Activated naive CD8-positive, alpha-beta T cell (primary cell): ENCODE measurements around the gene CCDC88A.
"Not testable (repeated sequence)": the region's sequence is repeated elsewhere in the genome, so short reads cannot be mapped to it uniquely, and the experiment has no call there.

Source experiments
- H3K27ac Mint-ChIP-seq: one replicate; pipeline ENCODE4 v1.8.0; 2021; ENCODE audit warnings: mixed read lengths
- H3K27me3 Mint-ChIP-seq: one replicate; pipeline ENCODE4 v1.8.0; 2021; ENCODE audit warnings: mixed read lengths
- H3K36me3 Mint-ChIP-seq: one replicate; pipeline ENCODE4 v1.8.0; 2021; ENCODE audit warnings: mixed read lengths
- H3K4me1 Mint-ChIP-seq: one replicate; pipeline ENCODE4 v1.8.0; 2021; ENCODE audit warnings: low read depth, mixed read lengths
- H3K4me3 Mint-ChIP-seq: one replicate; pipeline ENCODE4 v1.8.0; 2021; ENCODE audit warnings: mild to moderate bottlenecking, mixed read lengths
- H3K9me3 Mint-ChIP-seq: one replicate; pipeline ENCODE4 v1.8.0; 2021; ENCODE audit warnings: low read depth, mixed read lengths

CCDC88A gene

DNA sequence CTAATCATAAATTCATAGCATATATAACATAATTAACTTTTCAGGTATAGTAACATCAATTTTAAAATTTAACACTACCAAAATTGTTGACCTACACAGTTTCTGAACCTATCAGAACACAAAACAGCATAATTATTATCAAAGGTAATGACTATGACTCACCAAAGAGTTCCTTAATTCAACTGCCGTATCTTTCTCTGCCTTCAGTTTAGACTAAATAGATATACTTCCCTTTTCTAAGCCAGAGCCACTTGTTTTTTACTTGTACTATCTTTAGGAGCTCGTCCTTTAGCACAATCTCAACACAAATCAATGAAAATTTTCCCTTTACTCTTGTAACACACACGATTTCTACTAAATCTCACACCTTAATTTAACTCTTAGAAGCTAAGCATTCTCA lies 54.4 kb downstream of the CCDC88A start:
- no peak overlapping the region for H3K4me3 Mint-ChIP-seq
- H3K27me3 Mint-ChIP-seq: no peaks in the 10 kb centered on the region
- H3K9me3 Mint-ChIP-seq: no peaks in the 10 kb centered on the region
- H3K36me3 Mint-ChIP-seq: peaks cover 11% of the 10 kb centered on the region
- H3K4me1 Mint-ChIP-seq: no peaks in the 10 kb centered on the region
- no peak overlapping the region for H3K27ac Mint-ChIP-seq

DNA sequence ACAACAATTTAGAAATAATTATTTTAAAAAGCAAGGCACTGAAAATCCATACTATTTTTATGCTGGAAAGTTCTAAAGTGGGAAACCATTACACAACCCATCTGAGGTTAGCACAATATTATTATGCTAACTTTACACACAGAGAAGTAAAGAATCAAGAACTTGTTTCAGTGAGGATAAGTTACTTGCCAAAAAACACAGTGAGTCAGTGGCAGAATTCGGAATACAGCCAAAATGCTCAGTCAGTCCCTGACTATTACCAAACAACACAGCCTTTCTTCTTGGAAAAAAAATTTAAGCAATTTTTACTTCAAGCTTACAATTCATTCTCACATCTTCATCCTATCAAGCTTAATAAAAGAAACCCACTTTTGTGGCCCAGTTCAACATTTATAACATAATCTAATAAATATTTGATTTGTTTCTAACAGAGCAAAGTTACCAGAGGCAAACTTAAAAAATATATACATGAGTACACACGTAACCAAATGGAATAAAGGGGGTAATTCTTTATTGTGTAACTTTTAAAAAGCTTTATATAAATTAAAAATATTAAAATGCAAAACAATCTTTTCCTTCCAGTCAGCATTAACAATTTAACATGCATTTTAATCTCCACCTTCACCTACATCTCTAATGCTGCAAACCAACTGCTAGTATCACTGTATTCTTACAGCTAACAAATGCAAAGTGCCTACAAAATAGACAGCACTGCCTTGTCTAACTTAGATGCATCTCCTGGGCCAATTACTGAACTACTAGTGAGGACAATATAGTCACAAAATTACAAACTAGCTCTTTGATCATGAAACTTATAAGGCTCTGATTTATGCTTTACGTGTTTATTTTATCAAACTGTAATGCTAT lies 55.2 kb downstream of the CCDC88A start:
- no peaks in the 10 kb centered on the region for H3K27me3 Mint-ChIP-seq
- no peaks in the 10 kb centered on the region for H3K4me1 Mint-ChIP-seq
- no peak overlapping the region for H3K4me3 Mint-ChIP-seq
- no peaks in the 10 kb centered on the region for H3K9me3 Mint-ChIP-seq
- peaks cover 11% of the 10 kb centered on the region for H3K36me3 Mint-ChIP-seq
- no peak overlapping the region for H3K27ac Mint-ChIP-seq

DNA sequence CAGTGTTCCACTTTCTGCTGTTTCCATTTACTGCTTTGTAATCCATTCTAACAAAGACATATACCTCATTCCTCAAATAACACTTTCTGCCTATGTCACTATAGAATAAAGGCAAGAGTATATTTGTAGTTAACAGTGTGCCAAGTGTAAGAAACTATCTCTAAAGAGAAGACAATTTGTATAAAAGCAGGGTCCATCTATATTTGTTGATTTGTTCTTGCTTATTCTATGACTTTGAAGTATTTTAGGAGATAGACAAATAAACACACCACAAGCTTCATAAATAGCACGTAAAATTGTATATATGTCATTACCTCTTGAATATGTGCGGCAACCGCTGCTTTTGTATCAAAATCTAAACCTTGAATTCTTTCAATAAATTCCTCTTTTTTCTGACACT lies 56.0 kb downstream of the CCDC88A start:
- Mint-ChIP-seq H3K4me3 (no peak overlapping the region), H3K36me3 (peaks cover 11% of the 10 kb centered on the region), H3K9me3 (no peaks in the 10 kb centered on the region), H3K27ac (no peak overlapping the region), H3K4me1 (no peaks in the 10 kb centered on the region), H3K27me3 (no peaks in the 10 kb centered on the region)

DNA sequence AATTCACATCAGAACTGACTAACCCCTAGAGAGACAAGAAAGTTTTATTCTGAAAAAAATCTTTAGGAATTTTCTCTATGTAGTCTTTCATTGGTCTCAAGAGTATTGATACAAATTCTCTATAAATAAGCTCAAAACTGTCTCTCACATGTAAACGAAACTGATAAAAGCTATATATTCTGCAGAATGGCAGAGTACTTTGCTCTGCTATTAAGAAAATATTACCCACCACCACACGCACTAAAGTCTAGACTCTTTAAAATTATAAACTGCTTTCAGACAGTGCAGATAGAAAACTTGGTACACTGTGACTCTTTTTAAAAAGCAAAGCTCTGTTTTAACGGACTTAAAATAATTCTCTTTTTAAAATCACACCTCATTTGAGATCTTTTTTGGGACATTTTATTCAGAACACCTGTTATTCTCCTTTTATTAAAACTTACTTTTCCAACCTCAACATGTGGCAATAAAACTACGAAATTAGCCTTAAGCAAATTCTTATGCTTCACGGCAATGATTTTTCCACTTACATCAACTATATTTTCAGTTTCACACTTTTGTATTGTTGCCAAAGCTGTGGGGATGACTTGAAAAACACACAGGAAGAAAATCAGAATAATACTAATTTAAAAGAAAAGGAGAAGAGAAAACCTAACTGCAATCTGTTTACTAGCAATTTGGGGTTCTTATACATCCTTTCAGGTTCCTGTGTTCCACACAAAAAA lies 58.0 kb downstream of the CCDC88A start:
- Mint-ChIP-seq H3K27ac (no peak overlapping the region), H3K4me3 (no peak overlapping the region), H3K27me3 (no peaks in the 10 kb centered on the region), H3K36me3 (peaks cover 15% of the 10 kb centered on the region), H3K9me3 (no peaks in the 10 kb centered on the region), H3K4me1 (no peaks in the 10 kb centered on the region)

DNA sequence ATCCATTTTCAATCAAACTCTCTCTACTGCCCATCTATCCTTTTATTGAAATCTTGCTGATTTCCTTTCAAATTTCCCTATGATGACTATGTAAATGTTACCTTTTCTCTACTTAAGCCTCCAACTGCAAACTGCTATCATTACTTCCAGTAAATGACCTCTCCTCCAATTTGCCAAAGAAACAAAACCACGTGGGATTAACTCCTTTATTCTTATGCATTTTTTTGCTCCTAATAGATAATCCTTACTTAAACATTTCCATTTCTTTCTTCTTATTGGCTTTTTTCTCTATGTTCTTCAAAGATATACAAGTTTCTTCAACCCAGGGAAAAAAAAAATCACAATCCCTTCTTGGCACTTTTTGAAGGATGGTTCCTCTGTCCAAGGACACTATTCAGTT lies 61.2 kb downstream of the CCDC88A start:
- H3K4me3 Mint-ChIP-seq: no peak overlapping the region
- no peaks in the 10 kb centered on the region for H3K9me3 Mint-ChIP-seq
- no peak overlapping the region for H3K27ac Mint-ChIP-seq
- H3K36me3 Mint-ChIP-seq: peaks cover 18% of the 10 kb centered on the region
- H3K27me3 Mint-ChIP-seq: no peaks in the 10 kb centered on the region
- H3K4me1 Mint-ChIP-seq: no peaks in the 10 kb centered on the region

DNA sequence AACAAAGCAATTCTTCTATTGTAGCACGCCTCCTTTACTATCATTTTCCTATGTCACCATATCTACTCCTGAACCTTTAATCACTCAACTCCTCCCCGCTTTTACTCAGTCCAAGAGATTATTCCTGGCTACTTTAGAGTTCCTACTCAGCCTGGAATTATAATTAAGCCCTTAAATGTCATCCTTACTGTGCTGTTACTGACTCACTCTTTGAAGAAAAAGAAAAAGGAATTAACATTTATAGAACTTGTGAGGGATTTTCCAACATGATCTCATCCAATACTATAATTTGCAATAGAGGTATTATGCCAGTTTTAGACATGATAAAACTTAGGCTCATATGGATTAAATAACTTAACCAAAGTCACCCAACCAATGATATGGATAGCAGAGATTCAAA lies 61.7 kb downstream of the CCDC88A start:
- Mint-ChIP-seq H3K9me3 (no peaks in the 10 kb centered on the region), H3K36me3 (peaks cover 18% of the 10 kb centered on the region), H3K27ac (no peak overlapping the region), H3K27me3 (no peaks in the 10 kb centered on the region), H3K4me3 (no peak overlapping the region), H3K4me1 (no peaks in the 10 kb centered on the region)

DNA sequence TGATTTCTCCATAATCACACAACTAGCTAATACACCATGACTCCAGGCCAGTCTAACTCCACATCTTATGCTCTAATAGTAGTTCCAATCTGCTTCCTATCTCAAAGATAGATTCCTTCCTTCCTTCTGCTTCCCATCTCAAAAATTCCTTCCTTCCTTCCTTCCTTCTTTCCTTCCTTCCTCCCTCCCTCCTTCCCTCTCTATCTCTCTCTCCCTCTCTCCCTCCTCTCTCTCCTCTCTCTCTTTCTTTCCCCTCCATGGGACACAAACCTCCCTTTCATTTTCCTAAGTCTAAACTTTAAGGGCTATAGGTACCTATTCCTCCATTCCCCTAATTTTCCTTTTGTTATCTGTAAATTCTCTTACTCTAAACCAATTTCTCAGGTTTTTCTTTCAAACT lies 62.5 kb downstream of the CCDC88A start:
- H3K27ac Mint-ChIP-seq: no peak overlapping the region
- H3K9me3 Mint-ChIP-seq: no peaks in the 10 kb centered on the region
- peaks cover 18% of the 10 kb centered on the region for H3K36me3 Mint-ChIP-seq
- no peak overlapping the region for H3K4me3 Mint-ChIP-seq
- H3K27me3 Mint-ChIP-seq: no peaks in the 10 kb centered on the region
- no peaks in the 10 kb centered on the region for H3K4me1 Mint-ChIP-seq

DNA sequence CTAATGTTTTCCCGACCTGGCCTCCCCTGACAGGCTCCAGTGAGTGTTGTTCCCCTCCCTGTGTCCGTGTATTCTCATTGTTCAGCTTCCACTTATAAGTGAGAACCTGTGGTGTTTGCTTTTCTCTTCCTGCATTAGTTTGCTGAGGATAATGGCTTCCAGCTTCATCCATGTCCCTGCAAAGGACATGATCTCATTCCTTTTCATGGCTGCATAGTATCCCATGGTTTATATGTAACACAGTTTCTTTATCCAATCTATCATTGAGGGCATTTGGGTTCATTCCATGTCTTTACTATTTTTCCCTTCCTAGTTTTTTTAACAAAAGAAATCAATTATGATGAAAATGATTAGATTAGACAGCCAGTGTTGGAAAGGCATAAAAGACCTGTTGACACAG lies 63.5 kb downstream of the CCDC88A start:
- not testable (repeated sequence) for H3K4me1 Mint-ChIP-seq, H3K27me3 Mint-ChIP-seq, H3K4me3 Mint-ChIP-seq, H3K9me3 Mint-ChIP-seq, H3K27ac Mint-ChIP-seq
- peaks cover 20% of the 10 kb centered on the region for H3K36me3 Mint-ChIP-seq

DNA sequence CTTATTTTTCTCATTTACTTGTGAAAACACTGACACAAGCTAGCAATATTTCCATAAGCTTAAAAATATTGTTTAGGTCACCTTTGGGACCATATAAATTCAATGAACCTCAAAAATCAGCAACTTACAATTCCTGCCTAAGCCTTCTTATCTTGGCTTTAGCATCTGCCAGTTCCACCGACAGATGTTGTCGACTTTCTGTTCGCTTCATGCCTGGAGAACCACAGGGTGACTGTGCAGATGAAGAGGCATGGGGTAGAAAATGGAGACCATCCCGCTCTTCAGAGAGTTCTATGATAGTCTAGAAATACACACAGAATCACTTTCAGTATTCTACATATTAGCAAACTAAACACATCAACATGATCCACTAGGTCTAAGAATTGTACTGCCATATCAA lies 64.2 kb downstream of the CCDC88A start:
- Mint-ChIP-seq H3K27ac (no peak overlapping the region), H3K27me3 (no peaks in the 10 kb centered on the region), H3K4me1 (no peaks in the 10 kb centered on the region), H3K9me3 (no peaks in the 10 kb centered on the region), H3K4me3 (no peak overlapping the region), H3K36me3 (peaks cover 19% of the 10 kb centered on the region)

DNA sequence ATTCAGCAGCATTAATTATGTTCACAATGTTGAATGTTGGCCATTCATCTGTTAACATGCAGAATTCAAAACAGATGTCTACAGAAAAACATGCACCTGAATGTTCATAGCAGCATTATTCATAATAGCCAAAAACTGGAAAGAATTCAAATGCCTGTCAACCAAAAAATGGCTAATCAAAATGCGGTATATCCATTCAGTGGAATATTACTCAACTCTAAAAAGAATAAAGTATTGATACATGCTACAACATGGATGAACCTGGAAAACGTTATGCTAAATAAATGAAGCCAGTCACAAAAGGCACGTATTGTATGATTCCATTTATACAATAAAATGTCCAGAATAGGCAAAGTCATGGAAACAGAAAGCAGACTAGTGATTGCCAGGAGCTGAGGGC lies 68.0 kb downstream of the CCDC88A start:
- Mint-ChIP-seq H3K27me3 (no peaks in the 10 kb centered on the region), H3K36me3 (peaks cover 11% of the 10 kb centered on the region), H3K9me3 (no peaks in the 10 kb centered on the region), H3K4me1 (no peaks in the 10 kb centered on the region), H3K27ac (no peak overlapping the region), H3K4me3 (no peak overlapping the region)

DNA sequence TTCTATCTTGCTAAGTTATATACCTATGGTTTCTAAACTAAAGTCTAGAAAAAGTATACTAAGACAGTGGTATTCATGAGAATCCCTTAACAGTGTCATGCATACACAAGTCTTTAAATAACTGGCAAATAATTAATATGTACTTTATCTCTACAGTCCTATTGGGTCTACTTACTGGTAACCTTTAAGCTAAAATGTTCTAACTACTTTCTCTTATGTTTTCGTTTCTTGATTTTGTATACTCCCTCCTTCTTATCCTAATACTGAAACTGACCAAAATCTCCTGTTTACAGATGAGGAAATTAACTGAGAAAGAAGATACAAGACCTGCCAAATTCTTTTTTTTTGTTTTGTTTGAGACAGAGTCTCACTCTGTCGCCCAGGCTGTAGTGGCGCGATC lies 74.6 kb downstream of the CCDC88A start:
- Mint-ChIP-seq H3K27me3 (no peaks in the 10 kb centered on the region), H3K4me3 (no peak overlapping the region), H3K36me3 (peaks cover 6% of the 10 kb centered on the region), H3K27ac (no peak overlapping the region), H3K4me1 (no peaks in the 10 kb centered on the region), H3K9me3 (no peaks in the 10 kb centered on the region)

DNA sequence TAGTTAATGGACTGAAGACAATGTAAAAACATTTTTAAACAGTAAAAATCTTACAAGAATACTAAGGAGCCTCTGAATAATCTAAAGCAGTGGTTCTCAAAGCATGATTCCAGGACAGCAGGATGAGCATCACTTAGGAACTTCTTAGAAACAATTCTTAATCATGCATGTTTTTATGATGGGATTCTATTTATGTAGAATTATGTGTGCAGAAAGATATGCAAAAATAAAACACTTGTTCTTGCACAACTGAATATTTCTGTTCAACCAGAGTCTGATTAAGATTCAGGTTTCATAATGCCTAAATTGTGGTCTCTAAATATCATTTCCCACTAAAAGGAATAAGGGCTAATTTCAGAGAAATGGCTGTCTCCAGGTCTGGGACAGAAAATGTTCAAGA lies 81.4 kb downstream of the CCDC88A start:
- Mint-ChIP-seq H3K27me3 (no peaks in the 10 kb centered on the region), H3K4me3 (no peak overlapping the region), H3K27ac (no peak overlapping the region), H3K36me3 (peaks cover 4% of the 10 kb centered on the region), H3K9me3 (no peaks in the 10 kb centered on the region), H3K4me1 (no peaks in the 10 kb centered on the region)

DNA sequence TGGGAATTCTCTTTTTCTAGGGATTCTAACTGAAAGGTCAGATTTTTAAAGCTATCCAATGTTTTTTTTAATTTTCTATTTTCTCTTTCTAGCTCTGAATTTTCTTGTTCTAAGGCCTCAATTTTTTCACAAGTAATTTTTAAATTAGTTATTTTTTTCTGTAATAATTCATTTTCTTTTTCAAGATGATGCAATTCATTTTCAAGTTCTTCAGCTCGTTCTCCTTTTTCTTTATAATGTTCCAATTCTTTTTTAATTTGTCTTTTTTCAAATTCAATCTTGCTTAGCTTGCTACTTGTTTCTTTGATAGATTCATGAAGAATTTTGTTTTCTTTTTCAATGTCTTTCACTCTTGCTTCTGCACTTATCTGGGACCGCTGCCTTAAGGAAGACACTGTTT lies 84.9 kb downstream of the CCDC88A start:
- peaks cover 4% of the 10 kb centered on the region for H3K36me3 Mint-ChIP-seq
- no peak overlapping the region for H3K27ac Mint-ChIP-seq
- no peaks in the 10 kb centered on the region for H3K9me3 Mint-ChIP-seq
- no peaks in the 10 kb centered on the region for H3K27me3 Mint-ChIP-seq
- no peak overlapping the region for H3K4me3 Mint-ChIP-seq
- H3K4me1 Mint-ChIP-seq: no peaks in the 10 kb centered on the region

DNA sequence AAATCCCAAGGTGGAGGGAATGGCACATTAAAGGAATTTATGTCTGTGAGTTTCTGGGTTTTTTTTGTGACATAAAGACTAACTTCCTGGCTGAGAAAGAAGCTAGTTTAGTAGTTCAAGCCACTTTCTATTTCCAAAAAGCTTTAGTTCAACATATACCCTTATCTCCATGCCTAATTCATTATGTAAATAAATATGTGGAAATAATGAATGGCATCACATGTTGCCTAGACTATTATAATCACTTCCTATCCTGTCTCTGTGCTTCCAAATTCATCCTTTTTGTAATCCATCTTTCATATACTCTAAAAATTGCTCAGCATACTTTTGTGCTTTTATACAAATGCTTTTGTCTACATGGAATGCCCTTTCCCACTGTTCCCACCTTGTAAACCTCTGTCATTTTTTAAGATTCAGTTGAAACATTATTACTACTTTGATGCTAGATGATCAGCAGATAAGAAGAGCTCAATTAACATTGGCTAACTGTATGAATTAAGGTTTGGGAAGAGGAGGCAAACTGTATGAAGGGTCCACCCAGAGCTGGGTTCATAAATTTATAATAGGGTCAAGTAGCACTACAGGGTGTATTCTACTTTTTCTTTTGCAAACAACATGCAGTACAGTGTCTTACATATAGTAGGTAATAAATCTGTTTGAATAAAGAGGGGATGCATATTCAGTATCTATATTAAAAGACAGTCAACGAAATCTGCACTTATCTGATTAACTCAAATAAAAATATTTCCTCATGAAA lies 88.9 kb downstream of the CCDC88A start:
- H3K4me1 Mint-ChIP-seq: no peaks in the 10 kb centered on the region
- H3K27me3 Mint-ChIP-seq: no peaks in the 10 kb centered on the region
- H3K36me3 Mint-ChIP-seq: peaks cover 18% of the 10 kb centered on the region
- no peaks in the 10 kb centered on the region for H3K9me3 Mint-ChIP-seq
- no peak overlapping the region for H3K4me3 Mint-ChIP-seq
- no peak overlapping the region for H3K27ac Mint-ChIP-seq
